OCI-LY1 (cell line): Measurements from ENCODE around the gene CDKN1C.

Experiments used
- H2AFZ ChIP-seq: fragments of 200-600 bp; sonication (generic), shearing (Covaris generic); 2 replicates; pipeline ENCODE4 v1.6.0; 2014; ENCODE audit warnings: antibody characterized with exemption, mild to moderate bottlenecking, low read length
- H3F3A ChIP-seq: fragments of 200-600 bp; sonication (generic), shearing (Covaris generic); 2 replicates; pipeline ENCODE4 v1.6.0; 2014; ENCODE audit warnings: mild to moderate bottlenecking, antibody characterized with exemption, low read length, moderate library complexity; ENCODE audit not compliant: insufficient read depth
- H3K27ac ChIP-seq: fragments of 200-600 bp; sonication (generic); 2 replicates; pipeline ENCODE4 v1.5.1; 2014; ENCODE audit warnings: low read length, mixed run types, mild to moderate bottlenecking, low read depth; ENCODE audit not compliant: poor library complexity, severe bottlenecking
- H3K27me3 ChIP-seq: fragments of 200-600 bp; sonication (generic); 2 replicates; pipeline ENCODE4 v1.6.0; 2014; ENCODE audit warnings: antibody characterized with exemption, mild to moderate bottlenecking, low read length, moderate library complexity; ENCODE audit not compliant: insufficient read depth
- H3K36me3 ChIP-seq: fragments of 200-600 bp; sonication (generic); 2 replicates; pipeline ENCODE4 v1.6.1; 2014; ENCODE audit warnings: mild to moderate bottlenecking, antibody characterized with exemption, low read length, moderate library complexity, mixed read lengths; ENCODE audit not compliant: insufficient read depth
- H3K4me1 ChIP-seq: fragments of 200-600 bp; sonication (generic); 2 replicates; pipeline ENCODE4 v1.5.1; 2014; ENCODE audit warnings: mild to moderate bottlenecking, low read length, moderate library complexity; ENCODE audit not compliant: insufficient read depth, severe bottlenecking
- H3K4me2 ChIP-seq: fragments of 200-600 bp; sonication (generic), shearing (Covaris generic); 2 replicates; pipeline ENCODE4 v1.6.1; 2014; ENCODE audit warnings: low read length
- H3K4me3 ChIP-seq: fragments of 200-600 bp; sonication (generic); 2 replicates; pipeline ENCODE4 v1.5.1; 2014; ENCODE audit warnings: low read length, low read depth, mild to moderate bottlenecking, mixed read lengths; ENCODE audit not compliant: poor library complexity, severe bottlenecking
- H3K79me2 ChIP-seq: fragments of 200-600 bp; shearing (Covaris generic); 2 replicates; pipeline ENCODE4 v1.6.1; 2016; ENCODE audit warnings: mixed run types, low read length, mixed read lengths; ENCODE audit not compliant: insufficient read depth
- H3K9ac ChIP-seq: fragments of 200-600 bp; sonication (generic), shearing (Covaris generic); 2 replicates; pipeline ENCODE4 v1.6.1; 2014; ENCODE audit warnings: mild to moderate bottlenecking, low read length, mixed read lengths
- H3K9me2 ChIP-seq: fragments of 200-600 bp; sonication (generic), shearing (Covaris generic); 2 replicates; pipeline ENCODE4 v1.6.1; 2014; ENCODE audit warnings: low read depth, mild to moderate bottlenecking, low read length, mixed read lengths
- H3K9me3 ChIP-seq: fragments of 200-600 bp; shearing (Covaris generic); 2 replicates; pipeline ENCODE4 v1.6.1; 2014; ENCODE audit warnings: low read length, mixed read lengths
- H4K20me1 ChIP-seq: fragments of 200-600 bp; sonication (generic), shearing (Covaris generic); 2 replicates; pipeline ENCODE4 v1.6.0; 2016; ENCODE audit warnings: mild to moderate bottlenecking, low read length; ENCODE audit not compliant: insufficient read depth
- EZH2 ChIP-seq: fragments of 200-600 bp; sonication (generic), shearing (Covaris generic); IDR thresholded peaks from 2 replicates; pipeline ENCODE4 v1.8.0; 2017; ENCODE audit warnings: borderline replicate concordance, mixed run types, mild to moderate bottlenecking, antibody characterized with exemption, low read length, moderate library complexity, mixed read lengths
- TF ChIP-seq, protein P1 (sequence below): fragments of 200-600 bp; sonication (generic), shearing (Covaris generic); IDR thresholded peaks from 2 replicates; pipeline ENCODE4 v1.5.1; 2017; ENCODE audit warnings: mild to moderate bottlenecking, antibody characterized with exemption, low read length, moderate library complexity, mixed read lengths

CDKN1C gene

DNA sequence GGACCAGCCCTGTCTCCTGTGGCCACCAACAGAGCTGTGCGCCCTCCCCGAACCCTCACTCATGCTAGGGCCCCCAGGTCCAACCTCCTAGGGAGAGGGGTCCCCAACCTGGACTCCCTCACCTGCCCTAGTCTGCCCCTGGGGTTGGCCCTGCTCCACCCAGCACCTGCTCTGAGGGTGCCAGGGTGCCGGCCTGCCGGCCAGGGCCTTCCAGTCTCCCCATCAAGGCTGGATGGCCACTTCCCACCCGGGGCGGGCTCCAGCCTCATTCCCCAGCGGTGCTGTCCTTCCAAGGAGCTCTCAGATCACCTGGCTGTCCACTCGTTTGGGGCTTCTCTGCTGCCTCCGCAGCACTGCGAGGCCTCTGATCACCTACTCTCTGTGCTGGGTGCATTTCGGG lies 39.1 kb downstream of the CDKN1C start:
- H3K9ac ChIP-seq, result no peak overlapping the region
- H3K36me3 ChIP-seq, result no peaks in the 10 kb centered on the region
- TF ChIP-seq, protein P1, sequence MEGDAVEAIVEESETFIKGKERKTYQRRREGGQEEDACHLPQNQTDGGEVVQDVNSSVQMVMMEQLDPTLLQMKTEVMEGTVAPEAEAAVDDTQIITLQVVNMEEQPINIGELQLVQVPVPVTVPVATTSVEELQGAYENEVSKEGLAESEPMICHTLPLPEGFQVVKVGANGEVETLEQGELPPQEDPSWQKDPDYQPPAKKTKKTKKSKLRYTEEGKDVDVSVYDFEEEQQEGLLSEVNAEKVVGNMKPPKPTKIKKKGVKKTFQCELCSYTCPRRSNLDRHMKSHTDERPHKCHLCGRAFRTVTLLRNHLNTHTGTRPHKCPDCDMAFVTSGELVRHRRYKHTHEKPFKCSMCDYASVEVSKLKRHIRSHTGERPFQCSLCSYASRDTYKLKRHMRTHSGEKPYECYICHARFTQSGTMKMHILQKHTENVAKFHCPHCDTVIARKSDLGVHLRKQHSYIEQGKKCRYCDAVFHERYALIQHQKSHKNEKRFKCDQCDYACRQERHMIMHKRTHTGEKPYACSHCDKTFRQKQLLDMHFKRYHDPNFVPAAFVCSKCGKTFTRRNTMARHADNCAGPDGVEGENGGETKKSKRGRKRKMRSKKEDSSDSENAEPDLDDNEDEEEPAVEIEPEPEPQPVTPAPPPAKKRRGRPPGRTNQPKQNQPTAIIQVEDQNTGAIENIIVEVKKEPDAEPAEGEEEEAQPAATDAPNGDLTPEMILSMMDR, result no peak
- no peak for TF ChIP-seq EZH2
- H3K79me2 ChIP-seq, result no peaks in the 10 kb centered on the region
- no peaks in the 10 kb centered on the region for H3F3A ChIP-seq
- no peak overlapping the region for H3K4me3 ChIP-seq
- H3K4me1 ChIP-seq, result no peaks in the 10 kb centered on the region
- H3K27ac ChIP-seq, result no peak overlapping the region
- no peaks in the 10 kb centered on the region for H3K9me3 ChIP-seq
- H3K9me2 ChIP-seq, result no peaks in the 10 kb centered on the region
- H4K20me1 ChIP-seq, result no peaks in the 10 kb centered on the region
- H3K4me2 ChIP-seq, result no peak overlapping the region
- H3K27me3 ChIP-seq, result 0 out of 2 replicates have a peak, but pooled peaks cover 3% of the 10 kb centered on the region
- no peak overlapping the region for H2AFZ ChIP-seq

DNA sequence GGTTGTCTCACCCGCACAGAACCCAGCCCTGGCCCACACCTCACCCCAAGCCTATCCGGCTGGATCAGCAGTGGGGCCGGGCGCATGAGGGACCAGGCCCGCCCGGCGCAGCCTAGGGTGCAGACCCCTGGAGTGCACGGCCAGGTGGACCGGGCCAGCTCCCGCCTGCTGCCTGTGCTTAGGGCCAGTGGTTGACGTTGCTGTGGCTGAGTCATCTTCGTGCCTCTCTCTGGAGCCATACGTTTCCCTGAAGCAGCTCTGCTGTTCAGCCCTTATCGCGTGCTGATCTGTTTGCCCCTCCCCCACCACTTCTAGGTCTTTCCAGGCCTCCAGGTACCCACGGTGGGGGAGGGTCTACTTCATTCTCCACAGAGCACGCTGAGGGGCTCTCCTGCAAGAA lies 39.5 kb downstream of the CDKN1C start:
- Histone ChIP-seq H3K9me2 (no peaks in the 10 kb centered on the region), H3K79me2 (no peaks in the 10 kb centered on the region), H3K4me1 (no peaks in the 10 kb centered on the region), H3K4me3 (no peak overlapping the region), H3K9me3 (no peaks in the 10 kb centered on the region), H3F3A (no peaks in the 10 kb centered on the region), H2AFZ (no peak overlapping the region), H3K9ac (no peak overlapping the region), H4K20me1 (no peaks in the 10 kb centered on the region), H3K4me2 (no peak overlapping the region), H3K36me3 (no peaks in the 10 kb centered on the region), H3K27ac (no peak overlapping the region), H3K27me3 (0 out of 2 replicates have a peak, but pooled peaks cover 3% of the 10 kb centered on the region)
- no peak for TF ChIP-seq EZH2
- TF ChIP-seq, protein P1, result no peak

DNA sequence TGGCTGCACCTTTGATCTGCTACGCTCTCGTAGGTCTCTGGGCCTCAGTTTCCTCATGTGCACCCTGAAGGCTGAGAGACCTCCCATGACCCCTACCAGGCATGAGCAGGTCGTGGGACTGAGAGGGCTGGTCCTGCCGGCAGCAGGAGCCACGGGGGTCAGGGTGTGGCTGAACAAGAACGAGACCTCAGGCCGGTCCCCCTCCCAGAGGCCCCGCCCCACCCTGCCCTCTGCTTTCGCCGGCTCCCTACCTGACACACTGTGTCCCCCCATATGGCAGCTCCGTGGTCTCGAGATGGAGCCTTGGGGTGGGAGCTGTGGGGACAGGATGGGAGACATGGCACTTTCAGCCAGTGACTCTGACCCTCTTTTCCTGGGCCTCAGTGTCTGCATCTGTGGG lies 40.6 kb downstream of the CDKN1C start:
- Histone ChIP-seq H3K36me3 (no peaks in the 10 kb centered on the region), H3K4me3 (no peak overlapping the region), H3F3A (no peaks in the 10 kb centered on the region), H3K79me2 (no peaks in the 10 kb centered on the region), H2AFZ (no peak overlapping the region), H3K9ac (no peak overlapping the region), H3K27ac (no peak overlapping the region), H3K4me1 (no peaks in the 10 kb centered on the region), H3K27me3 (0 out of 2 replicates have a peak, but pooled peaks cover 3% of the 10 kb centered on the region), H3K4me2 (no peak overlapping the region), H3K9me2 (no peaks in the 10 kb centered on the region), H3K9me3 (no peaks in the 10 kb centered on the region), H4K20me1 (no peaks in the 10 kb centered on the region)
- no peak for TF ChIP-seq EZH2
- TF ChIP-seq, protein P1, result no peak
